H9 (cell line): ENCODE data around the gene PCDHGA6. TPM values are rescaled to one million over a fixed set of nuclear protein-coding genes. Genes with fewer than 3 reads are reported as not detected.
"Not testable (repeated sequence)": the region's sequence is repeated elsewhere in the genome, so short reads cannot be mapped to it uniquely, and the experiment has no call there.

ENCODE experiments used
- DNase-seq: peaks from one replicate; pipeline ENCODE4 v3.0.0-alpha.2; 2017
- H2AFZ ChIP-seq: one replicate; pipeline ENCODE4 v1.6.1; 2013; ENCODE audit warnings: mild to moderate bottlenecking, low read length, control low read depth, moderate library complexity
- H2AK5ac ChIP-seq: 2 replicates; pipeline ENCODE4 v1.6.1; 2013; ENCODE audit warnings: low read length, control low read depth, mixed read lengths; ENCODE audit not compliant: insufficient read length
- H2BK120ac ChIP-seq: one replicate; pipeline ENCODE4 v1.6.1; 2013; ENCODE audit warnings: low read depth, mild to moderate bottlenecking, low read length, control low read depth, inconsistent platforms; ENCODE audit not compliant: poor library complexity, severe bottlenecking
- H2BK12ac ChIP-seq: 2 replicates; pipeline ENCODE4 v1.6.1; 2013; ENCODE audit warnings: low read length, control low read depth, mixed read lengths, low read depth; ENCODE audit not compliant: insufficient read length
- H2BK15ac ChIP-seq: 2 replicates; pipeline ENCODE4 v1.6.1; 2013; ENCODE audit warnings: low read depth, low read length, control low read depth
- H2BK20ac ChIP-seq: one replicate; pipeline ENCODE4 v1.6.1; 2013; ENCODE audit warnings: low read depth, mild to moderate bottlenecking, low read length, control low read depth, inconsistent platforms; ENCODE audit not compliant: poor library complexity, severe bottlenecking
- H2BK5ac ChIP-seq: 2 replicates; pipeline ENCODE4 v1.6.1; 2013; ENCODE audit warnings: low read length, control low read depth, mixed read lengths; ENCODE audit not compliant: insufficient read length
- H3K14ac ChIP-seq: 2 replicates; pipeline ENCODE4 v1.6.1; 2013; ENCODE audit warnings: low read length, control low read depth; ENCODE audit not compliant: insufficient read depth
- H3K18ac ChIP-seq: 2 replicates; pipeline ENCODE4 v1.6.1; 2013; ENCODE audit warnings: low read depth, mild to moderate bottlenecking, mixed read lengths, low read length, control low read depth; ENCODE audit not compliant: insufficient read length
- H3K23ac ChIP-seq: 2 replicates; pipeline ENCODE4 v1.6.1; 2013; ENCODE audit warnings: low read length, control low read depth, mixed read lengths, low read depth; ENCODE audit not compliant: insufficient read length
- H3K23me2 ChIP-seq: 2 replicates; pipeline ENCODE4 v1.6.1; 2013; ENCODE audit warnings: low read depth, mild to moderate bottlenecking, mixed read lengths, low read length, control low read depth; ENCODE audit not compliant: insufficient read length, poor library complexity, severe bottlenecking
- H3K27ac ChIP-seq: 2 replicates; pipeline ENCODE4 v1.5.1; 2013; ENCODE audit warnings: low read length, control low read depth, mixed read lengths, low read depth; ENCODE audit not compliant: insufficient read length
- H3K27me3 ChIP-seq: 2 replicates; pipeline ENCODE4 v1.6.1; 2013; ENCODE audit warnings: low read length, control low read depth, inconsistent platforms; ENCODE audit not compliant: insufficient read depth
- H3K4ac ChIP-seq: 2 replicates; pipeline ENCODE4 v1.6.1; 2013; ENCODE audit warnings: low read depth, mild to moderate bottlenecking, control low read depth, inconsistent platforms, low read length, moderate library complexity
- H3K4me1 ChIP-seq: 2 replicates; pipeline ENCODE4 v1.6.1; 2013; ENCODE audit warnings: low read length, control low read depth, inconsistent platforms; ENCODE audit not compliant: insufficient read depth
- H3K4me2 ChIP-seq: 2 replicates; pipeline ENCODE4 v1.6.1; 2013; ENCODE audit warnings: low read length, control low read depth, mixed read lengths; ENCODE audit not compliant: insufficient read length, insufficient read depth
- H3K56ac ChIP-seq: 2 replicates; pipeline ENCODE4 v1.6.1; 2013; ENCODE audit warnings: low read depth, mild to moderate bottlenecking, mixed read lengths, low read length, control low read depth; ENCODE audit not compliant: insufficient read length
- H3K79me1 ChIP-seq: 2 replicates; pipeline ENCODE4 v1.6.1; 2013; ENCODE audit warnings: low read depth, mild to moderate bottlenecking, moderate library complexity, low read length, control low read depth, inconsistent platforms; ENCODE audit not compliant: insufficient read depth, poor library complexity, severe bottlenecking
- H3K79me2 ChIP-seq: 2 replicates; pipeline ENCODE4 v1.6.1; 2013; ENCODE audit warnings: low read length, control low read depth, inconsistent platforms; ENCODE audit not compliant: insufficient read depth
- H3K9ac ChIP-seq: 2 replicates; pipeline ENCODE4 v1.6.1; 2013; ENCODE audit warnings: low read length, control low read depth, mixed read lengths; ENCODE audit not compliant: insufficient read length; ENCODE audit errors: extremely low read depth
- H3K9me3 ChIP-seq: one replicate; pipeline ENCODE4 v1.6.1; 2013; ENCODE audit warnings: low read depth, low read length, inconsistent platforms; ENCODE audit not compliant: control insufficient read depth
- H3T11ph ChIP-seq: one replicate; pipeline ENCODE4 v1.6.1; 2013; ENCODE audit warnings: mild to moderate bottlenecking, low read length, control low read depth, inconsistent platforms
- H4K20me1 ChIP-seq: one replicate; pipeline ENCODE4 v1.6.1; 2013; ENCODE audit not compliant: control insufficient read depth, insufficient read length, insufficient read depth
- H4K5ac ChIP-seq: 2 replicates; pipeline ENCODE4 v1.6.1; 2013; ENCODE audit warnings: low read depth, mild to moderate bottlenecking, mixed read lengths, low read length, control low read depth; ENCODE audit not compliant: insufficient read length
- H4K8ac ChIP-seq: replicated peaks from 2 replicates; pipeline ENCODE4 v1.6.1; 2013; ENCODE audit warnings: low read length, control low read depth, mixed read lengths, low read depth; ENCODE audit not compliant: insufficient read length
- H4K91ac ChIP-seq: 2 replicates; pipeline ENCODE4 v1.6.1; 2013; ENCODE audit warnings: low read depth, mild to moderate bottlenecking, moderate library complexity, mixed read lengths, low read length, control low read depth; ENCODE audit not compliant: insufficient read length
- H3K27ac Mint-ChIP-seq, 3 experiments: 2 replicates in 2 of 3; 3 replicates in 1 of 3; pipeline ENCODE4 v1.8.0; 2020 to 2021; ENCODE audit warnings: mixed read lengths in 3 of 3, mild to moderate bottlenecking in 1 of 3, moderate library complexity in 1 of 3
- H3K27me3 Mint-ChIP-seq: 2 replicates; pipeline ENCODE4 v1.8.0; 2021; ENCODE audit warnings: low read depth, mild to moderate bottlenecking, moderate library complexity, mixed read lengths
- H3K36me3 Mint-ChIP-seq, 3 experiments: 2 replicates in 2 of 3; 3 replicates in 1 of 3; pipeline ENCODE4 v1.8.0; 2020 to 2021; ENCODE audit warnings: low read depth in 3 of 3, mixed read lengths in 3 of 3; ENCODE audit not compliant: insufficient read depth in 1 of 3
- H3K4me1 Mint-ChIP-seq, 2 experiments: 2 replicates each; pipeline ENCODE4 v1.8.0; 2020; ENCODE audit warnings: mixed read lengths in 2 of 2
- H3K4me3 Mint-ChIP-seq, 2 experiments: 2 replicates in 1 of 2; 3 replicates in 1 of 2; pipeline ENCODE4 v1.8.0; 2020 to 2021; ENCODE audit warnings: mild to moderate bottlenecking in 2 of 2, mixed read lengths in 2 of 2, moderate library complexity in 1 of 2
- H3K9me3 Mint-ChIP-seq, 2 experiments: 2 replicates in 1 of 2; 3 replicates in 1 of 2; pipeline ENCODE4 v1.8.0; 2020; ENCODE audit warnings: mild to moderate bottlenecking in 2 of 2, mixed read lengths in 2 of 2, moderate library complexity in 1 of 2
- WGBS: extraction: QIAGEN DNeasy Blood & Tissue Kit; methylation state at CpG from one replicate; pipeline ENCODE4 v1.1.7; 2013; ENCODE audit warnings: missing lambda C conversion rate, low lambda C conversion rate, mixed read lengths; ENCODE audit not compliant: insufficient read length; ENCODE audit errors: extremely low coverage; 5-methylcytosine and 5-hydroxymethylcytosine counted together
- total RNA-seq: library from RNA; stranded (reverse); gene quantifications from 2 replicates; pipeline ENCODE4 v1.2.1, GENCODE V29; 2021
- TF ChIP-seq, protein P1 (sequence below): fragments of 200-600 bp; sonication (generic); conservative IDR thresholded peaks from 3 replicates; pipeline ENCODE4 v1.8.0; 2021; ENCODE audit warnings: antibody characterized with exemption, mild to moderate bottlenecking

PCDHGA6 gene
- total RNA-seq, 1 experiment from 2014 or later = 1.7 TPM

DNA sequence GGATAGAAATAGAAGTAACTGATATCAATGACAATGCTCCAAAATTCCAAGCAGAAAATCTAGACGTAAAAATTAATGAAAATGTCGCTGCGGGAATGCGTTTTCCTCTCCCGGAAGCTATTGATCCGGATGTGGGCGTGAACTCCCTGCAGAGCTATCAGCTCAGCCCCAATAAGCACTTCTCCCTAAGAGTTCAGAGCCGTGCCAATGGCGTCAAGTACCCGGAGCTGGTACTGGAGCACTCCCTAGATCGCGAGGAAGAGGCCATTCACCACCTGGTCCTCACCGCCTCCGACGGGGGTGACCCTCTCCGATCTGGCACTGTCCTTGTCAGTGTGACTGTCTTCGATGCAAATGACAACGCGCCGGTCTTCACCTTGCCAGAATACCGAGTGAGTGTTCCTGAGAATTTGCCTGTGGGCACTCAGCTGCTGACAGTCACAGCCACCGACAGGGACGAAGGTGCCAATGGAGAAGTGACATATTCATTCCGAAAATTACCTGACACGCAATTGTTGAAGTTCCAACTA, 39.9 kb downstream of the PCDHGA6 start:
- Histone ChIP-seq H3T11ph (no peak overlapping the region), H3K56ac (no peak overlapping the region), H3K14ac (no peak overlapping the region), H2BK12ac (no peak overlapping the region), H3K79me1 (no peaks in the 10 kb centered on the region), H3K23me2 (peaks cover 7% of the 10 kb centered on the region), H4K5ac (no peak overlapping the region), H2BK5ac (no peak overlapping the region), H2BK20ac (no peak overlapping the region), H3K27ac (no peak overlapping the region), H3K9ac (no peak overlapping the region), H2AK5ac (no peak overlapping the region), H3K27me3 (no peaks in the 10 kb centered on the region; the same call in 1 of the 2 replicates), H3K23ac (no peak overlapping the region), H3K4ac (no peak overlapping the region), H4K91ac (no peak overlapping the region), H2BK15ac (no peak overlapping the region), H4K8ac (no peak overlapping the region), H4K20me1 (no peaks in the 10 kb centered on the region), H3K9me3 (peaks cover 6% of the 10 kb centered on the region), H2AFZ (no peak overlapping the region), H3K4me1 (no peaks in the 10 kb centered on the region), H3K18ac (no peak overlapping the region), H3K4me2 (peak overlapping the region; percentile 29), H2BK120ac (no peak overlapping the region), H3K79me2 (no peaks in the 10 kb centered on the region)
- WGBS = no CpG with 5 or more reads among the region's 25 CpGs
- H3K27ac Mint-ChIP-seq = peak overlapping the region in 1 of 3 experiments; percentile 93; a peak in 2 of 7 replicates
- TF ChIP-seq, protein P1, sequence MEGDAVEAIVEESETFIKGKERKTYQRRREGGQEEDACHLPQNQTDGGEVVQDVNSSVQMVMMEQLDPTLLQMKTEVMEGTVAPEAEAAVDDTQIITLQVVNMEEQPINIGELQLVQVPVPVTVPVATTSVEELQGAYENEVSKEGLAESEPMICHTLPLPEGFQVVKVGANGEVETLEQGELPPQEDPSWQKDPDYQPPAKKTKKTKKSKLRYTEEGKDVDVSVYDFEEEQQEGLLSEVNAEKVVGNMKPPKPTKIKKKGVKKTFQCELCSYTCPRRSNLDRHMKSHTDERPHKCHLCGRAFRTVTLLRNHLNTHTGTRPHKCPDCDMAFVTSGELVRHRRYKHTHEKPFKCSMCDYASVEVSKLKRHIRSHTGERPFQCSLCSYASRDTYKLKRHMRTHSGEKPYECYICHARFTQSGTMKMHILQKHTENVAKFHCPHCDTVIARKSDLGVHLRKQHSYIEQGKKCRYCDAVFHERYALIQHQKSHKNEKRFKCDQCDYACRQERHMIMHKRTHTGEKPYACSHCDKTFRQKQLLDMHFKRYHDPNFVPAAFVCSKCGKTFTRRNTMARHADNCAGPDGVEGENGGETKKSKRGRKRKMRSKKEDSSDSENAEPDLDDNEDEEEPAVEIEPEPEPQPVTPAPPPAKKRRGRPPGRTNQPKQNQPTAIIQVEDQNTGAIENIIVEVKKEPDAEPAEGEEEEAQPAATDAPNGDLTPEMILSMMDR = no peak
- DNase-seq = peak; percentile 31
- peaks cover 33 to 61% (median 40%) of the 10 kb centered on the region in 3 experiments for H3K36me3 Mint-ChIP-seq
- peak overlapping the region; percentile 83 to 87 for H3K4me3 Mint-ChIP-seq
- H3K9me3 Mint-ChIP-seq = peaks cover 40 to 51% of the 10 kb centered on the region in 2 experiments
- H3K27me3 Mint-ChIP-seq = peaks cover 29% of the 10 kb centered on the region
- peaks cover 14 to 22% of the 10 kb centered on the region in 2 experiments for H3K4me1 Mint-ChIP-seq

DNA sequence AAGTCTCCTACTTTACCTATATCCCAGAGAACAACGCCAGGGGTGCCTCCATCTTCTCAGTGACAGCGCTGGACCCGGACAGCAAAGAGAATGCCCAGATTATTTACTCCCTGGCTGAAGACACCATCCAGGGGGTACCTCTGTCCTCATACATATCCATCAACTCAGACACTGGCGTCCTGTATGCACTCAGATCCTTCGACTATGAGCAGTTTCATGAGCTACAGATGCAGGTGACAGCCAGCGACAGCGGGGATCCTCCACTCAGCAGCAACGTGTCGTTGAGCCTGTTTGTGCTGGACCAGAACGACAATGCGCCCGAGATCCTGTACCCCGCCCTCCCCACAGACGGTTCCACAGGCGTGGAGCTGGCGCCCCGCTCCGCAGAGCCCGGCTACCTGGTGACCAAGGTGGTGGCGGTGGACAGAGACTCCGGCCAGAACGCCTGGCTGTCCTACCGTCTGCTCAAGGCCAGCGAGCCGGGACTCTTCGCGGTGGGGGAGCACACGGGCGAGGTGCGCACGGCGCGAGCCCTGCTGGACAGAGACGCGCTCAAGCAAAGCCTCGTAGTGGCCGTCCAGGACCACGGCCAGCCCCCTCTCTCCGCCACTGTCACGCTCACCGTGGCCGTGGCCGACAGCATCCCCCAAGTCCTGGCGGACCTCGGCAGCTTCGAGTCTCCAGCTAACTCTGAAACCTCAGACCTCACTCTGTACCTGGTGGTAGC, 41.0 kb downstream of the PCDHGA6 start:
- H3K27me3 Mint-ChIP-seq = peaks cover 23% of the 10 kb centered on the region
- not testable (repeated sequence) for H4K5ac ChIP-seq, H3K27me3 ChIP-seq, H3K4ac ChIP-seq, H3K23ac ChIP-seq, H4K8ac ChIP-seq, H2BK20ac ChIP-seq, H4K91ac ChIP-seq, H3K18ac ChIP-seq, H2AFZ ChIP-seq, H3K27ac ChIP-seq, H2BK5ac ChIP-seq, DNase-seq, H3K4me2 ChIP-seq, H3T11ph ChIP-seq, H2BK120ac ChIP-seq, H3K56ac ChIP-seq, H3K4me1 ChIP-seq, H3K79me1 ChIP-seq, H3K14ac ChIP-seq, H3K23me2 ChIP-seq, H3K79me2 ChIP-seq, H2AK5ac ChIP-seq, H2BK12ac ChIP-seq, H3K9ac ChIP-seq, H3K27ac Mint-ChIP-seq, H2BK15ac ChIP-seq, H4K20me1 ChIP-seq
- H3K9me3 Mint-ChIP-seq = peaks cover 44 to 53% of the 10 kb centered on the region in 2 experiments
- peaks cover 39 to 62% (median 41%) of the 10 kb centered on the region in 3 experiments for H3K36me3 Mint-ChIP-seq
- H3K9me3 ChIP-seq = peaks cover 13% of the 10 kb centered on the region
- H3K4me3 Mint-ChIP-seq = peak overlapping the region in 1 of 2 experiments; percentile 87; a peak in 2 of 5 replicates
- H3K4me1 Mint-ChIP-seq = peaks cover 9 to 18% of the 10 kb centered on the region in 2 experiments
- WGBS = no CpG with 5 or more reads among the region's 46 CpGs
